Measurements from ENCODE around the gene TAF1C. TPM values are rescaled to one million over a fixed set of nuclear protein-coding genes. Genes with fewer than 3 reads are reported as not detected.

Gene TAF1C
- total and polyA plus RNA-seq, 9 of the 15 experiments (the other 6 are each of a cell fraction or from before 2014, with no cell fraction given) = 1.5 to 74.8 (median 21.0) TPM

GRCh38 chr16:84138824-84139627, 47.8 kb downstream of the TAF1C start (continued):
- TF ChIP-seq, protein P1, sequence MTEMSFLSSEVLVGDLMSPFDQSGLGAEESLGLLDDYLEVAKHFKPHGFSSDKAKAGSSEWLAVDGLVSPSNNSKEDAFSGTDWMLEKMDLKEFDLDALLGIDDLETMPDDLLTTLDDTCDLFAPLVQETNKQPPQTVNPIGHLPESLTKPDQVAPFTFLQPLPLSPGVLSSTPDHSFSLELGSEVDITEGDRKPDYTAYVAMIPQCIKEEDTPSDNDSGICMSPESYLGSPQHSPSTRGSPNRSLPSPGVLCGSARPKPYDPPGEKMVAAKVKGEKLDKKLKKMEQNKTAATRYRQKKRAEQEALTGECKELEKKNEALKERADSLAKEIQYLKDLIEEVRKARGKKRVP (CRISPR knock-in tag; IDR thresholded peaks at IDR 0.05) = peak; percentile 2; the same call in 1 of the 2 replicates
- peak; percentile 67 for TF ChIP-seq TCF3 (CRISPR knock-in tag; IDR thresholded peaks at IDR 0.05)
- no peak for TF ChIP-seq SNRNP70 (optimal IDR thresholded peaks at IDR 0.05; ENCODE audit: low read depth, low read length)
- TF ChIP-seq HSF4 (CRISPR knock-in tag; IDR thresholded peaks at IDR 0.05; ENCODE audit: borderline replicate concordance) = no peak
- TF ChIP-seq ZNF75A (CRISPR knock-in tag; IDR thresholded peaks at IDR 0.05) = no peak
- TF ChIP-seq POLR2AphosphoS2 (IDR thresholded peaks at IDR 0.05; ENCODE audit: low read length) = no peak
- no peak for TF ChIP-seq MCM3 (IDR thresholded peaks at IDR 0.05)
- TF ChIP-seq SMAD3 (CRISPR knock-in tag; conservative IDR thresholded peaks at IDR 0.05) = peak; percentile 5; the same call in 1 of the 2 replicates
- TF ChIP-seq EP400 (IDR thresholded peaks at IDR 0.05) = peak; percentile 82
- no peak for TF ChIP-seq ZNF398 (CRISPR knock-in tag; IDR thresholded peaks at IDR 0.05)
- TF ChIP-seq ZNF766 (CRISPR knock-in tag; conservative IDR thresholded peaks at IDR 0.05) = no peak; the same call in 1 of the 2 replicates
- no peak for TF ChIP-seq FOXA1 (IDR thresholded peaks at IDR 0.05; ENCODE audit: borderline replicate concordance)
- TF ChIP-seq TAF15 (IDR thresholded peaks at IDR 0.05; ENCODE audit: low read depth, low read length) = no peak
- no peak for TF ChIP-seq CUX1 (CRISPR knock-in tag; IDR thresholded peaks at IDR 0.05)
- TF ChIP-seq, protein P2, sequence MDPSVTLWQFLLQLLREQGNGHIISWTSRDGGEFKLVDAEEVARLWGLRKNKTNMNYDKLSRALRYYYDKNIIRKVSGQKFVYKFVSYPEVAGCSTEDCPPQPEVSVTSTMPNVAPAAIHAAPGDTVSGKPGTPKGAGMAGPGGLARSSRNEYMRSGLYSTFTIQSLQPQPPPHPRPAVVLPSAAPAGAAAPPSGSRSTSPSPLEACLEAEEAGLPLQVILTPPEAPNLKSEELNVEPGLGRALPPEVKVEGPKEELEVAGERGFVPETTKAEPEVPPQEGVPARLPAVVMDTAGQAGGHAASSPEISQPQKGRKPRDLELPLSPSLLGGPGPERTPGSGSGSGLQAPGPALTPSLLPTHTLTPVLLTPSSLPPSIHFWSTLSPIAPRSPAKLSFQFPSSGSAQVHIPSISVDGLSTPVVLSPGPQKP (CRISPR knock-in tag; IDR thresholded peaks at IDR 0.05) = no peak
- TF ChIP-seq HMG20B (CRISPR knock-in tag; IDR thresholded peaks at IDR 0.05) = no peak
- TF ChIP-seq BCL6 (CRISPR knock-in tag; IDR thresholded peaks at IDR 0.05) = no peak; the same call in 1 of the 2 replicates
- TF ChIP-seq ZNF764 (CRISPR knock-in tag; IDR thresholded peaks at IDR 0.05; ENCODE audit: low read depth) = no peak
